ENCODE results near the gene SARDH.

GRCh38 chr9:133679056-133679455 lies 59.1 kb downstream of the SARDH start:
- TF ChIP-seq NCOR1 (IDR thresholded peaks at IDR 0.05; ENCODE audit: borderline replicate concordance, low read length) (no peak), MAX (IDR thresholded peaks at IDR 0.05) (no peak), TCF7 (IDR thresholded peaks at IDR 0.05; ENCODE audit: low read depth) (no peak), KAT7 (CRISPR knock-in tag; IDR thresholded peaks at IDR 0.05; ENCODE audit: borderline replicate concordance) (no peak), POLR2A (IDR thresholded peaks at IDR 0.05; ENCODE audit: insufficient read depth in 1 of 2, low read depth in 2 of 2, low read length in 2 of 2) (no peak), ZNF256 (CRISPR knock-in tag; conservative IDR thresholded peaks at IDR 0.05) (no peak), ZNF629 (CRISPR knock-in tag; conservative IDR thresholded peaks at IDR 0.05) (no peak), ZNF709 (CRISPR knock-in tag; IDR thresholded peaks at IDR 0.05) (no peak), HIVEP1 (CRISPR knock-in tag; IDR thresholded peaks at IDR 0.05) (no peak), MED8 (CRISPR knock-in tag; IDR thresholded peaks at IDR 0.05; ENCODE audit: insufficient replicate concordance) (no peak), ZNF24 (IDR thresholded peaks at IDR 0.05) (no peak), SALL1 (CRISPR knock-in tag; IDR thresholded peaks at IDR 0.05) (no peak), HMG20B (CRISPR knock-in tag; conservative IDR thresholded peaks at IDR 0.05) (no peak), PRPF4 (IDR thresholded peaks at IDR 0.05; ENCODE audit: low read depth, low read length, poor library complexity, severe bottlenecking) (no peak)
